GM18511 (cell line): ENCODE measurements around the gene UBE2D3.

Experiments
- ATAC-seq: cut with Tn5 transposase; IDR thresholded peaks from one replicate; pipeline ENCODE4 v1.9.1; 2021; ENCODE audit warnings: mild to moderate bottlenecking, moderate library complexity; ENCODE audit not compliant: unreplicated experiment

Gene UBE2D3

GRCh38 chr4:102758241-102759160 lies 68.8 kb downstream of the UBE2D3 start:
- ATAC-seq, result no peak

DNA sequence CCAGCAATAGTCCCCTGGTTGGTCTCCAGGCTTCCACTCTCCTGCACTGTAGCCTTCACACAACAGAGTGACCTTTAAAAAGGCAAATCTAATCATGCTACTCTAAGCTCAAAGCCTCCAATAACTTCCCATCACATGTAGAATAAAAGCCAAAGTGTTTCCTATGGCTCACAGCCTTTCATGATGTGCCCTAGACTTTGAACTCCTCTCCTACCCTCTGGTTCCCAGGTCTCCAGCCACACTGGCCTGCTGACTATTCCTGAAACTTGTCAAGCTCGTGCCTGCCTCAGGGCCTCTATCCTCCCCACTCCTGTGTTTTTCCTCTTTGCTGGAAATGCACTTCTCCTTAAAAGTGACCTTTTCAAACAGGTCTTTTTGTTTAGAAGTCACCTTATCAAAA lies 69.7 kb downstream of the UBE2D3 start:
- ATAC-seq, result no peak

DNA sequence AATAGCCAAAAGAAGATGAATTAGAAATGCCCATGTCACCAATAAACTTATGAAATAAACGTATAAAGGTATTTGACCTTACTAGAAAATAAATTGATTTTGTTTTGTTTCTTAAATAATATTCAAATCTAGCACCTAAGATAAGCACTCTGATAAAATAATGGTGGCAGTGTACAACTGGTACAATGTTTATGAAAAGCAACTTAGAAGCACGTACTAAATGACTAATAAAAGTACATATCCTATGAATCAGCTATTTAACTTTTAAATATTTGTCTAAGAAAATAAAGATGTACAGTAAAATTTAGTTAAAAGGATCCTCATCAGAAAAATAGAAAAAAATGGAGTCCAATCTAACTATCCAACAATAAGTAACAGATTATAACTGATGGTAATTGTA lies 73.3 kb downstream of the UBE2D3 start:
- no peak for ATAC-seq

GRCh38 chr4:102751941-102752340 lies 75.4 kb downstream of the UBE2D3 start:
- no peak for ATAC-seq
